WTC11 (cell line): Measurements from ENCODE around the gene GMPR2. TPM values are rescaled to one million over a fixed set of nuclear protein-coding genes. Genes with fewer than 3 reads are reported as not detected.

Experiments used
- ATAC-seq: fragments of 200-7000 bp; cut with Tn5 transposase; 2 replicates; pipeline ENCODE4 v1.10.0; 2021; ENCODE audit warnings: mild to moderate bottlenecking, moderate library complexity
- CTCF ChIA-PET: fragments of 300-600 bp; sonication (Branson Sonifier 250); formaldehyde crosslinking; loops from one replicate; lab custom pipeline; 2021; ENCODE audit warnings: antibody characterized with exemption; lab: Charles Lee
- POLR2A ChIA-PET: fragments of 350-600 bp; sonication (Branson Sonifier 250); formaldehyde crosslinking; loops from one replicate; lab custom pipeline; 2021; ENCODE audit warnings: antibody characterized with exemption; lab: Charles Lee
- DNase-seq: peaks from one replicate; pipeline ENCODE4 v3.0.0; 2021; ENCODE audit warnings: low spot score
- H3K27ac Mint-ChIP-seq: 2 replicates; pipeline ENCODE4 v1.8.0; 2021; ENCODE audit warnings: mixed read lengths
- H3K27me3 Mint-ChIP-seq: 2 replicates; pipeline ENCODE4 v1.8.0; 2021; ENCODE audit warnings: low read depth, mild to moderate bottlenecking, moderate library complexity, mixed read lengths
- H3K36me3 Mint-ChIP-seq: 2 replicates; pipeline ENCODE4 v1.8.0; 2021; ENCODE audit warnings: mixed read lengths
- H3K4me1 Mint-ChIP-seq: 2 replicates; pipeline ENCODE4 v1.8.0; 2022; ENCODE audit warnings: mixed read lengths
- H3K4me3 Mint-ChIP-seq: 2 replicates; pipeline ENCODE4 v1.8.0; 2021; ENCODE audit warnings: mild to moderate bottlenecking, moderate library complexity, mixed read lengths
- H3K9me3 Mint-ChIP-seq: 2 replicates; pipeline ENCODE4 v1.8.0; 2021; ENCODE audit warnings: mixed read lengths
- ARID4B ChIP-seq: sonication (generic); formaldehyde crosslinking; IDR thresholded peaks from 2 replicates; pipeline ENCODE4 v1.8.0; 2023; ENCODE audit warnings: missing genetic modification reagents, mild to moderate bottlenecking, borderline replicate concordance
- ELF4 ChIP-seq: sonication (generic); formaldehyde crosslinking; IDR thresholded peaks from 2 replicates; pipeline ENCODE4 v1.8.1; 2022; ENCODE audit warnings: low read depth, mild to moderate bottlenecking, moderate library complexity, missing genetic modification reagents
- EMX1 ChIP-seq: fragments of 250-450 bp; sonication (Bioruptor Pico); IDR thresholded peaks from 2 replicates; pipeline ENCODE4 v1.8.0; 2021; ENCODE audit warnings: mild to moderate bottlenecking
- FOXP4 ChIP-seq: sonication (generic); formaldehyde crosslinking; IDR thresholded peaks from 2 replicates; pipeline ENCODE4 v1.8.0; 2022; ENCODE audit warnings: mild to moderate bottlenecking, missing genetic modification reagents
- JUN ChIP-seq: sonication (generic); formaldehyde crosslinking; IDR thresholded peaks from 2 replicates; pipeline ENCODE4 v1.8.0; 2023; ENCODE audit warnings: mild to moderate bottlenecking, missing genetic modification reagents
- MAX ChIP-seq: sonication (generic); formaldehyde crosslinking; IDR thresholded peaks from 2 replicates; pipeline ENCODE4 v1.8.0; 2022; ENCODE audit warnings: mild to moderate bottlenecking, missing genetic modification reagents
- NR3C1 ChIP-seq: sonication (generic); formaldehyde crosslinking; conservative IDR thresholded peaks from 2 replicates; pipeline ENCODE4 v1.8.1; 2023; ENCODE audit warnings: low read depth, mild to moderate bottlenecking, missing genetic modification reagents
- STAT6 ChIP-seq: sonication (generic); formaldehyde crosslinking; conservative IDR thresholded peaks from 2 replicates; pipeline ENCODE4 v1.8.1; 2023; ENCODE audit warnings: mild to moderate bottlenecking, low read depth, missing genetic modification reagents, moderate library complexity
- TP53 ChIP-seq: sonication (generic); formaldehyde crosslinking; IDR thresholded peaks from 2 replicates; pipeline ENCODE4 v1.8.1; 2023; ENCODE audit warnings: mild to moderate bottlenecking, missing genetic modification reagents
- ZBTB21 ChIP-seq: sonication (generic); formaldehyde crosslinking; IDR thresholded peaks from 2 replicates; pipeline ENCODE4 v1.8.1; 2023; ENCODE audit warnings: mild to moderate bottlenecking, missing genetic modification reagents, borderline replicate concordance
- ZNF219 ChIP-seq: sonication (generic); formaldehyde crosslinking; IDR thresholded peaks from 2 replicates; pipeline ENCODE4 v1.8.0; 2023; ENCODE audit warnings: missing genetic modification reagents, mild to moderate bottlenecking, borderline replicate concordance
- ZNF232 ChIP-seq: sonication (generic); formaldehyde crosslinking; IDR thresholded peaks from 2 replicates; pipeline ENCODE4 v1.8.0; 2022; ENCODE audit warnings: mild to moderate bottlenecking, missing genetic modification reagents
- ZNF396 ChIP-seq: fragments of 250-450 bp; sonication (Bioruptor Pico); IDR thresholded peaks from 2 replicates; pipeline ENCODE4 v1.8.0; 2021; ENCODE audit warnings: mild to moderate bottlenecking, moderate library complexity, borderline replicate concordance
- ZNF423 ChIP-seq: fragments of 250-450 bp; sonication (Bioruptor Pico); IDR thresholded peaks from 2 replicates; pipeline ENCODE4 v2.1.2; 2022; ENCODE audit warnings: mild to moderate bottlenecking, moderate library complexity
- ZNF512 ChIP-seq: sonication (generic); formaldehyde crosslinking; IDR thresholded peaks from 2 replicates; pipeline ENCODE4 v1.8.1; 2022; ENCODE audit warnings: missing genetic modification reagents, borderline replicate concordance
- total RNA-seq: library from RNA; stranded (reverse); gene quantifications from 3 replicates; pipeline ENCODE4 v1.2.3, GENCODE V29; 2021

GMPR2 gene
- total RNA-seq, 1 experiment from 2014 or later: 82.3 TPM

- no peak for TF ChIP-seq STAT6 (CRISPR knock-in tag)
Observed at GRCh38 chr14:24262821-24263733, 30.3 kb downstream of the GMPR2 start, which contains the start of gene TGM1 (continued).

- H3K27me3 Mint-ChIP-seq: no peaks in the 10 kb centered on the region
- POLR2A ChIA-PET: no interaction called here
Observed at GRCh38 chr14:24263848-24264247, 31.1 kb downstream of the GMPR2 start.

GRCh38 chr14:24264298-24264697 is 31.6 kb downstream of the GMPR2 start:
- Mint-ChIP-seq H3K27ac (no peak overlapping the region; the same call in 1 of the 2 replicates), H3K4me3 (no peak overlapping the region), H3K27me3 (no peaks in the 10 kb centered on the region), H3K36me3 (peaks cover 4% of the 10 kb centered on the region; the same call in 1 of the 2 replicates), H3K4me1 (no peaks in the 10 kb centered on the region), H3K9me3 (no peaks in the 10 kb centered on the region)
- ChIA-PET CTCF (interaction anchor here (1.2 kb wide), 1 partner anchor 44 kb away, joined by 4 read pairs; the partner anchor contains the start of gene CIDEB), POLR2A (no interaction called here)
- no peak for TF ChIP-seq NR3C1 (CRISPR knock-in tag)
- no peak for DNase-seq
- no peak for ATAC-seq

More at GRCh38 chr14:24263848-24264247, 31.1 kb downstream of the GMPR2 start:
- DNase-seq (no peak), ATAC-seq (no peak)
- Mint-ChIP-seq H3K36me3 (peaks cover 4% of the 10 kb centered on the region; the same call in 1 of the 2 replicates), H3K9me3 (no peaks in the 10 kb centered on the region), H3K4me3 (no peak overlapping the region), H3K27ac (no peak overlapping the region), H3K4me1 (no peaks in the 10 kb centered on the region)
- CTCF ChIA-PET: interaction anchor here (1.2 to 2.6 kb wide), 2 partner anchors 21 to 44 kb away, joined by 4 to 17 read pairs; partner anchors contain the start of genes CIDEB and TINF2
- TF ChIP-seq TP53 (CRISPR knock-in tag): no peak
- TF ChIP-seq ARID4B: no peak
- no peak for TF ChIP-seq ZNF423
- TF ChIP-seq ELF4: no peak
- TF ChIP-seq EMX1 (CRISPR knock-in tag): no peak
- no peak for TF ChIP-seq ZBTB21 (CRISPR knock-in tag)

- H3K4me3 Mint-ChIP-seq: no peak overlapping the region
- DNase-seq (no peak), ATAC-seq (no peak)
- H3K9me3 Mint-ChIP-seq: no peaks in the 10 kb centered on the region
- no peaks in the 10 kb centered on the region; the same call in 1 of the 2 replicates for H3K4me1 Mint-ChIP-seq
- H3K27me3 Mint-ChIP-seq: no peaks in the 10 kb centered on the region
- no peak overlapping the region for H3K27ac Mint-ChIP-seq
- CTCF ChIA-PET: interaction anchor here (2.2 kb wide), 1 partner anchor 24 kb away, joined by 12 read pairs; the partner anchor contains the start of gene TINF2
- H3K36me3 Mint-ChIP-seq: peaks cover 4% of the 10 kb centered on the region; the same call in 1 of the 2 replicates
- POLR2A ChIA-PET: no interaction called here
- no peak for TF ChIP-seq MAX (CRISPR knock-in tag)
- TF ChIP-seq ZNF512 (CRISPR knock-in tag): no peak
- no peak for TF ChIP-seq ZNF219 (CRISPR knock-in tag)
- no peak for TF ChIP-seq FOXP4
- TF ChIP-seq JUN (CRISPR knock-in tag): no peak
- TF ChIP-seq ZNF396 (CRISPR knock-in tag): no peak
- TF ChIP-seq ZNF232: no peak
Observed at GRCh38 chr14:24266344-24267244, 33.9 kb downstream of the GMPR2 start.
